Naive thymus-derived CD4-positive, alpha-beta T cell (primary cell): ENCODE measurements around the gene FSIP1. TPM values are rescaled to one million over a fixed set of nuclear protein-coding genes. Genes with fewer than 3 reads are reported as not detected.

ENCODE experiments used
- ATAC-seq: fragments of 150-1000 bp; cut with Tn5 transposase; 2 replicates; pipeline ENCODE4 v1.10.0; 2021; ENCODE audit warnings: mild to moderate bottlenecking, moderate library complexity
- CTCF ChIA-PET: fragments of 350-600 bp; sonication (Branson Sonifier 250); formaldehyde crosslinking; loops from one replicate; lab custom pipeline; 2021; ENCODE audit warnings: antibody characterized with exemption; lab: Charles Lee
- POLR2A ChIA-PET: fragments of 350-600 bp; sonication (Branson Sonifier 250); formaldehyde crosslinking; loops from one replicate; lab custom pipeline; 2021; ENCODE audit warnings: antibody characterized with exemption, inconsistent platforms; lab: Charles Lee
- DNase-seq, 9 donors: peaks; one replicate each; pipeline versions ENCODE4 v3.0.0 to v3.0.0-alpha.2; 2020 to 2022; ENCODE audit warnings: mixed read lengths in 1 of 9
- H3K27ac ChIP-seq: one replicate; pipeline ENCODE4 v1.7.0; 2013; ENCODE audit warnings: mild to moderate bottlenecking, low read depth, low read length, moderate library complexity
- H3K27me3 ChIP-seq, 2 donors: one replicate each; pipeline ENCODE4 v1.7.0; 2013; ENCODE audit warnings: low read length in 2 of 2, mild to moderate bottlenecking in 2 of 2, moderate library complexity in 2 of 2; ENCODE audit not compliant: control insufficient read depth in 2 of 2, insufficient read depth in 2 of 2
- H3K36me3 ChIP-seq, 3 experiments: 1 replicate in 2 of 3; 2 replicates in 1 of 3; pipeline ENCODE4 v1.7.0; 2013; ENCODE audit warnings: low read length in 3 of 3, mild to moderate bottlenecking in 3 of 3, moderate library complexity in 1 of 3; ENCODE audit not compliant: insufficient read depth in 3 of 3, control insufficient read depth in 2 of 3
- H3K4me1 ChIP-seq, 2 donors: one replicate each; pipeline ENCODE4 v1.7.0; 2013; ENCODE audit warnings: low read length in 2 of 2, mild to moderate bottlenecking in 2 of 2, moderate library complexity in 1 of 2; ENCODE audit not compliant: control insufficient read depth in 2 of 2, insufficient read depth in 2 of 2
- H3K4me3 ChIP-seq: 2 replicates; pipeline ENCODE4 v1.7.0; 2013; ENCODE audit warnings: mild to moderate bottlenecking, low read length
- H3K9me3 ChIP-seq, 3 experiments: 1 replicate in 2 of 3; 2 replicates in 1 of 3; pipeline ENCODE4 v1.7.0; 2013; ENCODE audit warnings: low read length in 3 of 3; ENCODE audit not compliant: control insufficient read depth in 2 of 3
- H3K27ac Mint-ChIP-seq, 9 donors: one replicate each; pipeline ENCODE4 v1.8.0; 2020 to 2022; ENCODE audit warnings: mixed read lengths in 9 of 9, mild to moderate bottlenecking in 8 of 9, moderate library complexity in 5 of 9, inconsistent platforms in 2 of 9
- H3K27me3 Mint-ChIP-seq, 5 donors: one replicate each; pipeline ENCODE4 v1.8.0; 2021 to 2022; ENCODE audit warnings: mixed read lengths in 5 of 5, mild to moderate bottlenecking in 1 of 5
- H3K36me3 Mint-ChIP-seq, 5 donors: one replicate each; pipeline ENCODE4 v1.8.0; 2020 to 2022; ENCODE audit warnings: mixed read lengths in 5 of 5, mild to moderate bottlenecking in 3 of 5, inconsistent platforms in 1 of 5
- H3K4me1 Mint-ChIP-seq, 7 donors: one replicate each; pipeline ENCODE4 v1.8.0; 2020 to 2022; ENCODE audit warnings: mixed read lengths in 7 of 7, mild to moderate bottlenecking in 3 of 7, inconsistent platforms in 1 of 7
- H3K4me3 Mint-ChIP-seq, 10 donors: one replicate each; pipeline ENCODE4 v1.8.0; 2020 to 2022; ENCODE audit warnings: mild to moderate bottlenecking in 10 of 10, mixed read lengths in 10 of 10, moderate library complexity in 6 of 10, inconsistent platforms in 2 of 10
- H3K9me3 Mint-ChIP-seq, 11 donors: one replicate each; pipeline ENCODE4 v1.8.0; 2020 to 2022; ENCODE audit warnings: mixed read lengths in 11 of 11, mild to moderate bottlenecking in 4 of 11, inconsistent platforms in 1 of 11, moderate library complexity in 1 of 11
- intact Hi-C, 2 donors: fragments of 100-400 bp; cut with micrococcal nuclease; formaldehyde crosslinking; loops; one replicate each; pipeline ENCODE4 v1.15.1; 2023
- polyA plus RNA-seq, 2 donors: library from polyadenylated mRNA; unstranded; fragments of 300-500 nt; fragmentation: Illumina TruSeq; gene quantifications; one replicate each; pipeline ENCODE4 v1.2.3, GENCODE V29; 2021
- total RNA-seq, 6 experiments: library from RNA in 5 of 6; stranded (reverse) in 5 of 6; gene quantifications; 1 replicate in 5 of 6; 2 replicates in 1 of 6; pipeline ENCODE4 v1.2.3 and lab custom pipeline; 2021 to 2026

Gene FSIP1
- total and polyA plus RNA-seq, 7 experiments from 2014 or later = 0.14 to 0.51 (median 0.26) TPM; not detected in 1

- H3K9me3 ChIP-seq = no peaks in the 10 kb centered on the region
- H3K27ac ChIP-seq = peak overlapping the region; percentile 80
- H3K27ac Mint-ChIP-seq = peak overlapping the region in 8 of 9 donors; percentile 21 to 91 (median 84)
- H3K4me1 ChIP-seq = peaks cover 14 to 19% of the 10 kb centered on the region in 2 donors
- H3K4me3 Mint-ChIP-seq = peak overlapping the region; percentile 33 to 97 (median 84)
- peak overlapping the region; percentile 98 for H3K4me3 ChIP-seq
- peaks cover 0 to 15% (median 0%) of the 10 kb centered on the region in 5 donors for H3K27me3 Mint-ChIP-seq
- intact Hi-C loops = loop anchor here in 1 of 2 donors (5.0 to 10.0 kb wide), 3 partner anchors 541 to 1026 kb away; partner anchors contain the start of genes DNAJC17, INAFM2, KNL1 and ZFYVE19
- peaks cover 27 to 52% (median 45%) of the 10 kb centered on the region in 7 donors for H3K4me1 Mint-ChIP-seq
- H3K27me3 ChIP-seq = no peaks in the 10 kb centered on the region
- peaks cover 0 to 5% (median 0%) of the 10 kb centered on the region in 3 experiments for H3K36me3 ChIP-seq
- DNase-seq (no peak), ATAC-seq (no peak)
- H3K9me3 Mint-ChIP-seq = no peaks in the 10 kb centered on the region
- ChIA-PET POLR2A (interaction anchor here (1.0 kb wide), 1 partner anchor 152 kb away, joined by 3 read pairs; the partner anchor contains the start of gene EIF2AK4), CTCF (interaction anchor here (1.2 to 1.4 kb wide), 2 partner anchors 24 to 498 kb away, joined by 4 read pairs; no protein-coding TSS in a partner anchor)
- peaks cover 0 to 3% (median 0%) of the 10 kb centered on the region in 5 donors for H3K36me3 Mint-ChIP-seq
Measured at GRCh38 chr15:39781147-39781966, 1.3 kb downstream of the FSIP1 start.

GRCh38 chr15:39778021-39778420 is 4.6 kb downstream of the FSIP1 start:
- no peaks in the 10 kb centered on the region for H3K36me3 Mint-ChIP-seq
- no peaks in the 10 kb centered on the region for H3K9me3 ChIP-seq
- H3K4me1 Mint-ChIP-seq = peaks cover 15 to 44% (median 36%) of the 10 kb centered on the region in 7 donors
- DNase-seq (no peak), ATAC-seq (no peak)
- peaks cover 11 to 14% of the 10 kb centered on the region in 2 donors for H3K4me1 ChIP-seq
- CTCF ChIA-PET = interaction anchor here (0.9 kb wide), 1 partner anchor 21 kb away, joined by 4 read pairs; no protein-coding TSS in a partner anchor
- no peaks in the 10 kb centered on the region for H3K9me3 Mint-ChIP-seq
- no peaks in the 10 kb centered on the region for H3K27me3 ChIP-seq
- POLR2A ChIA-PET = no interaction called here
- H3K27ac Mint-ChIP-seq = no peak overlapping the region
- no peak overlapping the region for H3K27ac ChIP-seq
- intact Hi-C loops = no loop called here
- peaks cover 0 to 15% (median 0%) of the 10 kb centered on the region in 5 donors for H3K27me3 Mint-ChIP-seq
- no peak overlapping the region for H3K4me3 ChIP-seq
- H3K36me3 ChIP-seq = peaks cover 0 to 5% (median 0%) of the 10 kb centered on the region in 3 experiments
- H3K4me3 Mint-ChIP-seq = no peak overlapping the region

GRCh38 chr15:39777496-39777895 is 5.1 kb downstream of the FSIP1 start:
- Mint-ChIP-seq H3K27me3 (peaks cover 0 to 15% (median 0%) of the 10 kb centered on the region in 5 donors), H3K36me3 (no peaks in the 10 kb centered on the region), H3K4me3 (no peak overlapping the region), H3K27ac (peak overlapping the region in 1 of 9 donors; percentile 22), H3K4me1 (peaks cover 13 to 42% (median 33%) of the 10 kb centered on the region in 7 donors), H3K9me3 (no peaks in the 10 kb centered on the region)
- no peak overlapping the region for H3K27ac ChIP-seq
- H3K9me3 ChIP-seq = no peaks in the 10 kb centered on the region
- POLR2A ChIA-PET = no interaction called here
- H3K27me3 ChIP-seq = no peaks in the 10 kb centered on the region
- peaks cover 11 to 14% of the 10 kb centered on the region in 2 donors for H3K4me1 ChIP-seq
- intact Hi-C loops = no loop called here
- DNase-seq = no peak
- CTCF ChIA-PET = no interaction called here
- H3K36me3 ChIP-seq = peaks cover 0 to 1% (median 0%) of the 10 kb centered on the region in 3 experiments
- no peak for ATAC-seq
- no peak overlapping the region for H3K4me3 ChIP-seq

GRCh38 chr15:39776068-39776467 is 6.6 kb downstream of the FSIP1 start:
- intact Hi-C loops = no loop called here
- Histone ChIP-seq H3K9me3 (no peaks in the 10 kb centered on the region), H3K27ac (no peak overlapping the region), H3K36me3 (no peaks in the 10 kb centered on the region), H3K27me3 (no peaks in the 10 kb centered on the region), H3K4me3 (no peak overlapping the region), H3K4me1 (peaks cover 3 to 11% of the 10 kb centered on the region in 2 donors)
- H3K4me1 Mint-ChIP-seq = peaks cover 9 to 29% (median 26%) of the 10 kb centered on the region in 7 donors
- no peaks in the 10 kb centered on the region for H3K9me3 Mint-ChIP-seq
- H3K4me3 Mint-ChIP-seq = no peak overlapping the region
- H3K36me3 Mint-ChIP-seq = no peaks in the 10 kb centered on the region
- ChIA-PET POLR2A (no interaction called here), CTCF (no interaction called here)
- DNase-seq (no peak), ATAC-seq (no peak)
- H3K27ac Mint-ChIP-seq = no peak overlapping the region
- peaks cover 0 to 15% (median 0%) of the 10 kb centered on the region in 5 donors for H3K27me3 Mint-ChIP-seq

DNA sequence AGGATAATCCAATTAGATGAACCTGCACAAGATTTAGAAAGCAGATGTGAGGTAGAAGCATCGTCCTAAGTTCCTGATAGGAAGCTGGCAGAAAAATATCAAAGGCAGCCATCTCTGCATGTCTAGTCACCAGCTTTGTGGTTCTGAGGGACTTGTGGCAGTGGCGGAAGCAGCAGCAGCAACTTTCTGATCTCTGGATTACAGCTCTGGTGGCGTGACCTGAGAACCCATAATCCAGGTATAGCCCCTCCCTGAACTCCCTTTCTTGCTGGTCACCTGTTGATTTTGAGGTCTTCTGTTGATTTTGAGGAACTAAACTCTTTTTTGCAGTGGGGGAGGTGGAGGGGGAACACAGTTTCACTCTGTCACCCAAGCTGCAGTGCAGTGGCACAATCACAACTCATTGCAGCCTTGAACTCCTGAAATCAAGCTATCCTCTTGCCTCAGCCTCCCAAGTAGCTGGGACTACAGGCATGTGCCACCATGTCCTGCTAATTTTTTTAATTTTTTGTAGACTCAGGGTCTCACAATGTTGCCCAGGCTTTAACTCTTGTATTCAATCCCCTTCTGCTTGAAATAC is 7.9 kb downstream of the FSIP1 start:
- peak in 7 of 9 donors; percentile 43 to 70 (median 66) for DNase-seq
- POLR2A ChIA-PET = interaction anchor here (0.6 to 0.8 kb wide), 4 partner anchors 11 to 269 kb away, joined by 3 to 6 read pairs (median 3); no protein-coding TSS in a partner anchor
- H3K9me3 Mint-ChIP-seq = no peaks in the 10 kb centered on the region
- peaks cover 0 to 15% (median 0%) of the 10 kb centered on the region in 5 donors for H3K27me3 Mint-ChIP-seq
- Histone ChIP-seq H3K27me3 (no peaks in the 10 kb centered on the region), H3K9me3 (no peaks in the 10 kb centered on the region), H3K4me1 (peaks cover 3 to 11% of the 10 kb centered on the region in 2 donors), H3K36me3 (no peaks in the 10 kb centered on the region), H3K27ac (no peak overlapping the region), H3K4me3 (no peak overlapping the region)
- peak overlapping the region in 9 of 10 donors; percentile 43 to 68 (median 56) for H3K4me3 Mint-ChIP-seq
- CTCF ChIA-PET = interaction anchor here (0.9 to 1.2 kb wide), 2 partner anchors 10 to 18 kb away, joined by 4 read pairs; no protein-coding TSS in a partner anchor
- peak; percentile 92 for ATAC-seq
- H3K4me1 Mint-ChIP-seq = peaks cover 9 to 26% (median 22%) of the 10 kb centered on the region in 7 donors
- intact Hi-C loops = loop anchor here in 1 of 2 donors (1.0 kb wide), 1 partner anchor 8 kb away; the partner anchor contains the start of gene FSIP1
- peak overlapping the region in 4 of 9 donors; percentile 9 to 37 (median 14) for H3K27ac Mint-ChIP-seq
- H3K36me3 Mint-ChIP-seq = no peaks in the 10 kb centered on the region
